CD14-positive monocyte (primary cell): ENCODE data around the gene BAIAP2L1. TPM values are rescaled to one million over a fixed set of nuclear protein-coding genes. Genes with fewer than 3 reads are reported as not detected.

ENCODE experiments used
- DNase-seq, 3 donors: peaks; one replicate each; pipeline ENCODE4 v3.0.0-alpha.2; 2011 to 2022
- H2AFZ ChIP-seq: 2 replicates; pipeline ENCODE4 v1.6.0; 2012; ENCODE audit warnings: mild to moderate bottlenecking, low read depth, low read length, inconsistent platforms; ENCODE audit not compliant: insufficient read depth, poor library complexity, severe bottlenecking
- H3K27ac ChIP-seq, 2 donors: 1 replicate in 1 of 2; 2 replicates in 1 of 2; pipeline ENCODE4 v1.5.1; 2012 to 2013; ENCODE audit warnings: low read length in 2 of 2, control low read depth in 1 of 2, inconsistent platforms in 1 of 2, low read depth in 1 of 2, mild to moderate bottlenecking in 1 of 2
- H3K27me3 ChIP-seq, 2 donors: one replicate each; pipeline versions ENCODE4 v1.6.0 to v1.6.1; 2011 to 2013; ENCODE audit warnings: low read length in 2 of 2; ENCODE audit not compliant: control insufficient read depth in 2 of 2, insufficient read depth in 2 of 2
- H3K36me3 ChIP-seq, 2 donors: replicated peaks in 1 of 2; 1 replicate in 1 of 2; 2 replicates in 1 of 2; pipeline versions ENCODE4 v1.5.1 to v1.6.1; 2012 to 2013; ENCODE audit warnings: low read length in 2 of 2, control low read depth in 1 of 2, inconsistent platforms in 1 of 2, mild to moderate bottlenecking in 1 of 2; ENCODE audit not compliant: insufficient read depth in 2 of 2, control insufficient read depth in 1 of 2
- H3K4me1 ChIP-seq, 2 donors: 1 replicate in 1 of 2; 2 replicates in 1 of 2; pipeline versions ENCODE4 v1.5.1 to v1.6.1; 2012 to 2013; ENCODE audit warnings: low read length in 2 of 2, control low read depth in 1 of 2, inconsistent platforms in 1 of 2, mild to moderate bottlenecking in 1 of 2, moderate library complexity in 1 of 2; ENCODE audit not compliant: insufficient read depth in 2 of 2, control insufficient read depth in 1 of 2
- H3K4me2 ChIP-seq: replicated peaks from 2 replicates; pipeline ENCODE3; 2012; ENCODE audit warnings: low read length, moderate library complexity, mild to moderate bottlenecking; ENCODE audit not compliant: poor library complexity, severe bottlenecking; ENCODE audit errors: extremely low read depth
- H3K4me3 ChIP-seq, 3 experiments: fragments of 200-600 bp in 1 of 3; sonication (generic) in 1 of 3; replicated peaks in 1 of 3; 1 replicate in 2 of 3; 2 replicates in 1 of 3; pipeline ENCODE4 v1.5.1; 2011 to 2013; ENCODE audit warnings: low read length in 3 of 3, mild to moderate bottlenecking in 3 of 3, control low read depth in 2 of 3, low read depth in 2 of 3, inconsistent platforms in 1 of 3, moderate library complexity in 1 of 3
- H3K79me2 ChIP-seq: 2 replicates; pipeline ENCODE4 v1.6.0; 2012; ENCODE audit warnings: mild to moderate bottlenecking, control low read depth, inconsistent platforms, low read length, moderate library complexity; ENCODE audit not compliant: insufficient read depth
- H3K9ac ChIP-seq: 2 replicates; pipeline ENCODE4 v1.6.0; 2017; ENCODE audit warnings: low read length, mild to moderate bottlenecking; ENCODE audit not compliant: insufficient read depth, poor library complexity, severe bottlenecking
- H3K9me3 ChIP-seq, 2 donors: replicated peaks in 1 of 2; 1 replicate in 1 of 2; 2 replicates in 1 of 2; pipeline versions ENCODE4 v1.5.1 to v1.6.1; 2012 to 2013; ENCODE audit warnings: low read length in 2 of 2, control low read depth in 1 of 2; ENCODE audit not compliant: control insufficient read depth in 1 of 2, insufficient read depth in 1 of 2
- H4K20me1 ChIP-seq: 2 replicates; pipeline ENCODE4 v1.6.0; 2012; ENCODE audit warnings: mild to moderate bottlenecking, low read length, control low read depth, moderate library complexity; ENCODE audit not compliant: insufficient read depth
- H3K27ac Mint-ChIP-seq, 7 donors: one replicate each; pipeline ENCODE4 v1.8.0; 2020; ENCODE audit warnings: mild to moderate bottlenecking in 7 of 7, mixed read lengths in 7 of 7, moderate library complexity in 6 of 7, inconsistent platforms in 2 of 7
- H3K27me3 Mint-ChIP-seq, 3 donors: one replicate each; pipeline ENCODE4 v1.8.0; 2021 to 2022; ENCODE audit warnings: low read depth in 3 of 3, mild to moderate bottlenecking in 3 of 3, mixed read lengths in 3 of 3, moderate library complexity in 3 of 3, inconsistent platforms in 1 of 3
- H3K36me3 Mint-ChIP-seq, 2 donors: one replicate each; pipeline ENCODE4 v1.8.0; 2020; ENCODE audit warnings: mixed read lengths in 2 of 2, inconsistent platforms in 1 of 2, mild to moderate bottlenecking in 1 of 2
- H3K4me1 Mint-ChIP-seq: one replicate; pipeline ENCODE4 v1.8.0; 2020; ENCODE audit warnings: mild to moderate bottlenecking, mixed read lengths
- H3K4me3 Mint-ChIP-seq, 2 donors: one replicate each; pipeline ENCODE4 v1.8.0; 2020; ENCODE audit warnings: mild to moderate bottlenecking in 2 of 2, mixed read lengths in 2 of 2, moderate library complexity in 1 of 2
- H3K9me3 Mint-ChIP-seq, 7 donors: one replicate each; pipeline ENCODE4 v1.8.0; 2020 to 2022; ENCODE audit warnings: mixed read lengths in 7 of 7, mild to moderate bottlenecking in 6 of 7, moderate library complexity in 6 of 7, inconsistent platforms in 2 of 7
- WGBS: methylation state at CpG from one replicate; pipeline ENCODE4 v1.1.5; 2013; ENCODE audit warnings: missing lambda C conversion rate; ENCODE audit not compliant: insufficient coverage; 5-methylcytosine and 5-hydroxymethylcytosine counted together
- intact Hi-C, 2 donors: fragments of 100-400 bp; cut with micrococcal nuclease; formaldehyde crosslinking; loops; one replicate each; pipeline versions ENCODE4 v1.15.0 to v1.15.1; 2023
- polyA plus RNA-seq, 3 donors: library from polyadenylated mRNA; depleted of rRNA in 1 of 3; unstranded in 2 of 3; stranded (reverse) in 1 of 3; fragments of 300-500 nt in 2 of 3; fragments of >200 nt in 1 of 3; fragmentation: Illumina TruSeq in 2 of 3; gene quantifications; 1 replicate in 2 of 3; 2 replicates in 1 of 3; pipeline ENCODE4 v1.2.3, GENCODE V29; 2012 to 2021
- TF ChIP-seq, protein P1 (sequence below): fragments of 200-600 bp; IDR thresholded peaks from one replicate; pipeline ENCODE4 v1.8.0; 2022; ENCODE audit warnings: antibody characterized with exemption, mild to moderate bottlenecking

Gene BAIAP2L1
- polyA plus RNA-seq, 3 donors: 0.17 to 0.52 TPM; not detected in 1

DNA sequence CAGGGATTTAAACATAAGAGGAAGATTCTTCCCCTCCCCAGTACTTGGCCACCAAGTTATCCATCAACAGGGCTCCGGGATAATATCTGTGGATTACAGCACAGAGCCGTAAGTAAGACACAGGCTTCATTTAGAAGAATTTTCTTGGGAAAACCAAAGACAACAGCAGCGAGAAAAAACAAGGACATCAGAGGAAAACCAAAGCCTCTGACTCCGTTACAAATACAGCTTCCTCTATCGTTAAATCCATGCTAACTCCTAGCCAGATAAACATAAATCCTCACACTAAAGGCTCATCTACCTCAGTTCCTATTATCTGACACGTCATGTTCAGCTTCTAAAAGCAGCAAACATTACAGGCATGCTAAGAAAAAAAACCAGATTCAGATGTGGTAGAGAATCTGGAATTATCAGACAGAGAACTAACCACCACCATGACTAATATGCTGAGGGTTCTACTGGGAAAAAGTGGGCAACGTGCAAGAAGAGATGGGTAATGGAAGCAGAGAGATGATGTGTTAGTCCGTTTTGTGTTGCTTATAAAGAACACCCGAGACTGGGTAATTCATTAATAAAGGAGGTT lies 71.0 kb downstream of the BAIAP2L1 start:
- H3K27ac ChIP-seq: no peak overlapping the region
- H4K20me1 ChIP-seq: no peaks in the 10 kb centered on the region
- H3K4me2 ChIP-seq: no peak overlapping the region
- Mint-ChIP-seq H3K27ac (no peak overlapping the region), H3K36me3 (no peaks in the 10 kb centered on the region), H3K4me3 (no peak overlapping the region), H3K4me1 (no peaks in the 10 kb centered on the region), H3K27me3 (peaks cover 2 to 7% (median 7%) of the 10 kb centered on the region in 3 donors), H3K9me3 (peaks cover 0 to 12% (median 5%) of the 10 kb centered on the region in 7 donors)
- WGBS: 91% methylated on average over 4 of the region's 9 CpGs
- no peaks in the 10 kb centered on the region for H3K4me1 ChIP-seq
- no peaks in the 10 kb centered on the region for H3K36me3 ChIP-seq
- H3K4me3 ChIP-seq: no peak overlapping the region
- intact Hi-C loops: no loop called here
- no peaks in the 10 kb centered on the region for H3K9me3 ChIP-seq
- H3K27me3 ChIP-seq: no peaks in the 10 kb centered on the region
- H3K79me2 ChIP-seq: no peaks in the 10 kb centered on the region
- H3K9ac ChIP-seq: no peak overlapping the region
- no peak for DNase-seq
- H2AFZ ChIP-seq: no peak overlapping the region
- TF ChIP-seq, protein P1, sequence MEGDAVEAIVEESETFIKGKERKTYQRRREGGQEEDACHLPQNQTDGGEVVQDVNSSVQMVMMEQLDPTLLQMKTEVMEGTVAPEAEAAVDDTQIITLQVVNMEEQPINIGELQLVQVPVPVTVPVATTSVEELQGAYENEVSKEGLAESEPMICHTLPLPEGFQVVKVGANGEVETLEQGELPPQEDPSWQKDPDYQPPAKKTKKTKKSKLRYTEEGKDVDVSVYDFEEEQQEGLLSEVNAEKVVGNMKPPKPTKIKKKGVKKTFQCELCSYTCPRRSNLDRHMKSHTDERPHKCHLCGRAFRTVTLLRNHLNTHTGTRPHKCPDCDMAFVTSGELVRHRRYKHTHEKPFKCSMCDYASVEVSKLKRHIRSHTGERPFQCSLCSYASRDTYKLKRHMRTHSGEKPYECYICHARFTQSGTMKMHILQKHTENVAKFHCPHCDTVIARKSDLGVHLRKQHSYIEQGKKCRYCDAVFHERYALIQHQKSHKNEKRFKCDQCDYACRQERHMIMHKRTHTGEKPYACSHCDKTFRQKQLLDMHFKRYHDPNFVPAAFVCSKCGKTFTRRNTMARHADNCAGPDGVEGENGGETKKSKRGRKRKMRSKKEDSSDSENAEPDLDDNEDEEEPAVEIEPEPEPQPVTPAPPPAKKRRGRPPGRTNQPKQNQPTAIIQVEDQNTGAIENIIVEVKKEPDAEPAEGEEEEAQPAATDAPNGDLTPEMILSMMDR: no peak

DNA sequence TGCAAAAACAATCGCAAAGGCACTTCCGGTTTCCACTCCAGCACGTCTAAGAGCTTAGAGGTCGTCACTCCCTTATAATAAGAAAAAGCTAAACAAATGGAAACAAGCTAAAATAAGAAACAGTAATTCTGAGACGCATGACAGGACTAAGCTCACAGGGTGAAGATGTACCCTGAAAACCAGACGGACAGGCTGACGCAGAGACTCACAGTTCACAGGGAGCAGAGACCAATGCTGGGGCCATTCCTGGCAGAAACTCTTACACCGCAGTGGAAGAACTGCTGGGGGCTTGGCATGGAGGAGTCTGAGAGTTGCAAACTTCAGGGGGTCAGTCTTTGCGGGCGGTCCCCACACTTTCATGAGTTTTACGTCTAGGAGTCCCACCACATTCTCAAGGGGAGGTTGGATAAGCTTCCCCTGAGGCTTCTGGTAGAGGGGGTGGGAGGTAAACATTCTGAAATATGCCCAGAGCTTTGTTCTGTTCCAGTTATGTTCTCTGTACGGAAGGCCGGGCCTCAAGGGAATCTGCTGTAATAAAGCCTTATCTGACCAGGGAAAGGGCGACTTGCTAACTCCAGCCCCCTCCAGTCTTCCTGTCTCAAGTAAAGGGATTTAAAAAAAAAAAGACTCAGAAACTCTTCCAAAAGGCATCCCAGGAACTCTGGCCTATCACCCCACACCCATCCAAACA lies 71.6 kb downstream of the BAIAP2L1 start:
- Histone ChIP-seq H3K9me3 (no peaks in the 10 kb centered on the region), H4K20me1 (no peaks in the 10 kb centered on the region), H2AFZ (no peak overlapping the region), H3K4me2 (no peak overlapping the region), H3K27me3 (no peaks in the 10 kb centered on the region), H3K9ac (no peak overlapping the region), H3K27ac (no peak overlapping the region), H3K4me3 (no peak overlapping the region), H3K4me1 (no peaks in the 10 kb centered on the region), H3K36me3 (no peaks in the 10 kb centered on the region), H3K79me2 (no peaks in the 10 kb centered on the region)
- Mint-ChIP-seq H3K9me3 (peaks cover 0 to 12% (median 5%) of the 10 kb centered on the region in 7 donors), H3K27ac (no peak overlapping the region), H3K4me1 (no peaks in the 10 kb centered on the region), H3K36me3 (no peaks in the 10 kb centered on the region), H3K4me3 (no peak overlapping the region), H3K27me3 (peaks cover 2 to 11% (median 7%) of the 10 kb centered on the region in 3 donors)
- WGBS: 88% methylated on average over 7 of the region's 14 CpGs
- intact Hi-C loops: no loop called here
- no peak for DNase-seq
- TF ChIP-seq, protein P1: no peak
